ENCODE measurements around the gene MZB1. TPM values are rescaled to one million over a fixed set of nuclear protein-coding genes. Genes with fewer than 3 reads are reported as not detected.
A peak's percentile ranks its signal among the peaks of the same experiment; 100 is the strongest.

Gene MZB1
- total RNA-seq, 6 experiments from 2014 or later: 0.14 to 0.20 TPM; not detected in 4

DNA sequence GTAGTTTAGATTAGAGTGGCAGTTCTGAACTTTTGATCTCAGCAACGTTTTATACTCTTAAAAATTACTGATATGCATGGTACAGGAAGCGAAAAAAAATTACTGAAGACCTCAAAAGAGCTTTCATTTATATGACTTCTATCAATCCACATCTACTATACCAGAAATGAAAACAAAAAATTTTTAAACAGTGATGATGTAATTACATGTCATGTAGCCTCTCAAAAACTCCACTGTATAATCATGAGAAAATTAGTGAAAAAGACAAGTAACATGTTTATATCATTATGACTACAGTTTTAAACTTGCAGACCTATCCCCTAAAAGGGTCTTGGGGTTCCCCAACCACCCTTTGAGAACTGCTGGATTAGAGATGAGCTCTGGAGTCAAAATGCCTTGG, 40.3 kb upstream of the MZB1 start:
- H3K4me1 Mint-ChIP-seq (ENCODE audit: low read depth): peaks cover 20% of the 10 kb centered on the region
- DNase-seq: no peak
- no peak overlapping the region for H3K4me3 Mint-ChIP-seq
- no peak overlapping the region for H3K27ac Mint-ChIP-seq
- no peaks in the 10 kb centered on the region; the same call in 1 of the 2 replicates for H3K27me3 Mint-ChIP-seq (ENCODE audit: insufficient read depth)
- no peaks in the 10 kb centered on the region for H3K9me3 Mint-ChIP-seq
- peaks cover 5% of the 10 kb centered on the region; the same call in 1 of the 2 replicates for H3K36me3 Mint-ChIP-seq (ENCODE audit: low read depth)
- TF ChIP-seq CTCF (IDR thresholded peaks at IDR 0.05): no peak

DNA sequence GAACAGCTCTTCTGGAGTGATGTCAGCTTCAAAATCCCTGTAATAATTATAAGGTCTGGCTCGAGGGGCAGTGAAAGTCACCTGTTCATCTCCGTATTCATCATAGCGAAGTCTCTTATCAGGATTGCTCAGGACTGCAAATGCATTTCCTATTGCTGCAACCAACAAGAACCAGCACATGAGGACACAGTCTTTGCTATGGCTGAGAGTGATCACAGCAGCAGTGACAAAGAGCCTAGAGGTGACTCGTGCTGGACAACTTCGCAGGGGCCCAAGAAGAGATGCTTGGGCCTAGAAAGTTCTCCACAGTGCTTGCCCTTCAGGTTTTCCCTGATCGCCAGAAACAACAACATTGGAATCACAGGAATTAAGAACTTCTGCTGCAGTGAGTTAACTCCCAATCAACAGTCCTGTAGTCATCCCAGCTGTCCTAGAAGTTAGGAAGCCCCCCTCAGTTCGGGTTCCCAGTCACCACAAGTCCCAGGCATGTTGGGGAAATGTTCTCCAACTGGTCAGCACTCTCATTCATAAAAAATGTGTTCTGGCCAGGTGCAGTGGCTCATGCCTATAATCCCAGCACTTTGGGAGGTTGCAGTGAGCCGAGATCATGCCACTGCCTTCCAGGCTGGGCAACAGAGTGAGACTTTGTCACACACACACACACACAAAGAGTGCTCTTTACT, 36.6 kb upstream of the MZB1 start:
- Mint-ChIP-seq H3K27me3 (ENCODE audit: insufficient read depth) (no peaks in the 10 kb centered on the region; the same call in 1 of the 2 replicates), H3K4me1 (ENCODE audit: low read depth) (peaks cover 19% of the 10 kb centered on the region), H3K4me3 (no peak overlapping the region), H3K27ac (0 out of 2 replicates have a peak overlapping the region, but pooled peaks have one; percentile 12), H3K9me3 (no peaks in the 10 kb centered on the region), H3K36me3 (ENCODE audit: low read depth) (peaks cover 7% of the 10 kb centered on the region)
- DNase-seq: no peak
- TF ChIP-seq CTCF (IDR thresholded peaks at IDR 0.05): no peak

DNA sequence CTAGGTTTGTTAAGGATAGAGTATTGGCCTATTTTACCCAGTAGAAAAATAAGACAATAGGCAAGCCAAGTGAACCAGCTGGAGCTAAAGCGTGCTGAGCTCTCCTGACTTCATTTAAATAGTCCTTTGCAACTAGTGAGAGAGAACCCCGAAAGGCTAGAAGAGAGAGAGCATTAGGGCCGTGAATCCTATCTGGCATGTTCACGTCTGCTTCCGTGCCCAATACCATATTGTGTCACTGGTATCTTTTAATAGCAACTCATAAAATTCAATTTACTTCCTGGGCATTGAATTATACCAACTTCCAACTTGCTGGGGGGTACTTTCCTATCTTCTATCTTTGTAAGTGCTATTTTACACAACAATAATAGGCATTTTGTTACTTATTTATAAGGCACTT, 35.8 kb upstream of the MZB1 start:
- Mint-ChIP-seq H3K36me3 (ENCODE audit: low read depth) (peaks cover 4% of the 10 kb centered on the region), H3K4me3 (no peak overlapping the region), H3K4me1 (ENCODE audit: low read depth) (peaks cover 18% of the 10 kb centered on the region), H3K27ac (no peak overlapping the region), H3K9me3 (no peaks in the 10 kb centered on the region), H3K27me3 (ENCODE audit: insufficient read depth) (no peaks in the 10 kb centered on the region; the same call in 1 of the 2 replicates)
- no peak for TF ChIP-seq CTCF (IDR thresholded peaks at IDR 0.05)
- DNase-seq: no peak

GRCh38 chr5:139422307-139422893, 32.7 kb upstream of the MZB1 start:
- TF ChIP-seq CTCF (IDR thresholded peaks at IDR 0.05): peak; percentile 85
- Mint-ChIP-seq H3K9me3 (no peaks in the 10 kb centered on the region), H3K27ac (peak overlapping the region; percentile 82), H3K36me3 (ENCODE audit: low read depth) (peaks cover 10% of the 10 kb centered on the region), H3K27me3 (ENCODE audit: insufficient read depth) (no peaks in the 10 kb centered on the region; the same call in 1 of the 2 replicates), H3K4me3 (no peak overlapping the region), H3K4me1 (ENCODE audit: low read depth) (peaks cover 26% of the 10 kb centered on the region)
- DNase-seq: peak; percentile 73

GRCh38 chr5:139419226-139420192, 29.8 kb upstream of the MZB1 start:
- no peaks in the 10 kb centered on the region; the same call in 1 of the 2 replicates for H3K27me3 Mint-ChIP-seq (ENCODE audit: insufficient read depth)
- H3K36me3 Mint-ChIP-seq (ENCODE audit: low read depth): peaks cover 10% of the 10 kb centered on the region
- no peak for DNase-seq
- no peak overlapping the region for H3K27ac Mint-ChIP-seq
- peaks cover 16% of the 10 kb centered on the region for H3K4me1 Mint-ChIP-seq (ENCODE audit: low read depth)
- H3K4me3 Mint-ChIP-seq: no peak overlapping the region
- no peaks in the 10 kb centered on the region for H3K9me3 Mint-ChIP-seq
- no peak for TF ChIP-seq CTCF (IDR thresholded peaks at IDR 0.05)

Measured in HFFc6 (cell line).